ENCODE measurements around the gene TRIM29. TPM values are rescaled to one million over a fixed set of nuclear protein-coding genes. Genes with fewer than 3 reads are reported as not detected.

TRIM29 gene
- total and polyA plus RNA-seq, 2 donors from 2014 or later, result 0.65 to 32.9 TPM

GRCh38 chr11:120097721-120098385, 40.1 kb downstream of the TRIM29 start:
- no peak for DNase-seq
- Histone ChIP-seq H3K9ac (ENCODE audit: low read length in 3 of 3) (no peak overlapping the region), H3K27me3 (ENCODE audit: control insufficient read depth, insufficient read depth, low read length) (no peaks in the 10 kb centered on the region), H3K36me3 (ENCODE audit: control insufficient read depth in 2 of 3, insufficient read depth in 3 of 3, low read length in 3 of 3) (no peaks in the 10 kb centered on the region), H3K9me3 (ENCODE audit: control insufficient read depth in 2 of 3, insufficient read depth in 1 of 3, low read length in 3 of 3) (no peaks in the 10 kb centered on the region), H3K4me1 (ENCODE audit: control insufficient read depth in 2 of 3, insufficient read depth in 2 of 3, low read depth in 1 of 3, low read length in 3 of 3) (no peaks in the 10 kb centered on the region), H3K4me3 (ENCODE audit: low read length in 3 of 3) (no peak overlapping the region), H3K27ac (ENCODE audit: low read depth in 2 of 2, low read length in 2 of 2) (no peak overlapping the region)
- TF ChIP-seq, protein P1, sequence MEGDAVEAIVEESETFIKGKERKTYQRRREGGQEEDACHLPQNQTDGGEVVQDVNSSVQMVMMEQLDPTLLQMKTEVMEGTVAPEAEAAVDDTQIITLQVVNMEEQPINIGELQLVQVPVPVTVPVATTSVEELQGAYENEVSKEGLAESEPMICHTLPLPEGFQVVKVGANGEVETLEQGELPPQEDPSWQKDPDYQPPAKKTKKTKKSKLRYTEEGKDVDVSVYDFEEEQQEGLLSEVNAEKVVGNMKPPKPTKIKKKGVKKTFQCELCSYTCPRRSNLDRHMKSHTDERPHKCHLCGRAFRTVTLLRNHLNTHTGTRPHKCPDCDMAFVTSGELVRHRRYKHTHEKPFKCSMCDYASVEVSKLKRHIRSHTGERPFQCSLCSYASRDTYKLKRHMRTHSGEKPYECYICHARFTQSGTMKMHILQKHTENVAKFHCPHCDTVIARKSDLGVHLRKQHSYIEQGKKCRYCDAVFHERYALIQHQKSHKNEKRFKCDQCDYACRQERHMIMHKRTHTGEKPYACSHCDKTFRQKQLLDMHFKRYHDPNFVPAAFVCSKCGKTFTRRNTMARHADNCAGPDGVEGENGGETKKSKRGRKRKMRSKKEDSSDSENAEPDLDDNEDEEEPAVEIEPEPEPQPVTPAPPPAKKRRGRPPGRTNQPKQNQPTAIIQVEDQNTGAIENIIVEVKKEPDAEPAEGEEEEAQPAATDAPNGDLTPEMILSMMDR (IDR thresholded peaks at IDR 0.05; ENCODE audit: borderline replicate concordance, extremely low read depth, insufficient read depth), result no peak
- FAIRE-seq, result no peak
- intact Hi-C loops (cut with DNase I), result no loop called here

DNA sequence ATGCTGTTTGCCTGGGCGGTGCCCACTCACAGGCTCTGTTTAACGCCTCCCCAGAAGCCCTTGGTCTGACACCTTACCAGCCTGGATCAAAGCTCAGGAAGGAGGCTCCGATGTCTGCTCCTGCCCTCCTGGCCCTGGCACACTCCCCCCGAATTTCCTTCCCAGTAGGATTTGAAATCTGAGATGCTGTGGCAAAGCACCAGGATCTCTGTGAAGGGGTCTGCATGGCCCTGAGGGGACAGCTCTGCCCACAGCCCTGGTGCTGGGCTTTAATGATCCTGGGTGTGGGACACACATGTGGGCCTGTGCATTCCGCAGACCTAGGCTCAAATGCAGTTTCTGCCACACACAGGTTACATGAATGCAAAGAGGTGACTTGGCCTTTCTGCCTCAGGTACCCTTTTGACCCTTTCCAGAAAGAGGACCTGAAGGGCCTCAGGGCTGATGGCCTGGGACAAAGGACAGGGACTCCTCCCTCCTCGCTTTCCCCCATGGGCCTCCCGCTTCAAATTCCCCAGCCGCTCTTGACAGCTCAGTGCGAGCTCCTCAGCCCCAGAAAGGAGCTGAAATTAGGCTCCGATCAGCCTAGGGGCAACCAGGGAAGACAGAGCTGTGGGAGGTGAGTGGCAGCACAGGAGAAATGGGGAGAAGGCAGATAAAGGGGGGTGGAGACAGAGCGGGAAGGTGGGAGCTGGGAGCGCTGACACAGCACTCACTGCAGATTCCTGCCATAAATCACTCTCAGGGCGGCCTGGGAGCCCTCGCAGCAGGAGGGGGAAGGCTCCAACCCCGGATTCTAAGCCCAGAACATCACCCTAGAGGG, 41.3 kb downstream of the TRIM29 start:
- H3K27ac ChIP-seq (ENCODE audit: low read depth in 2 of 2, low read length in 2 of 2), result no peak overlapping the region
- H3K27me3 ChIP-seq (ENCODE audit: control insufficient read depth, insufficient read depth, low read length), result no peaks in the 10 kb centered on the region
- TF ChIP-seq, protein P1 (IDR thresholded peaks at IDR 0.05; ENCODE audit: borderline replicate concordance, extremely low read depth, insufficient read depth), result no peak
- no peaks in the 10 kb centered on the region for H3K36me3 ChIP-seq (ENCODE audit: control insufficient read depth in 2 of 3, insufficient read depth in 3 of 3, low read length in 3 of 3)
- no peaks in the 10 kb centered on the region for H3K9me3 ChIP-seq (ENCODE audit: control insufficient read depth in 2 of 3, insufficient read depth in 1 of 3, low read length in 3 of 3)
- H3K4me3 ChIP-seq (ENCODE audit: low read length in 3 of 3), result no peak overlapping the region
- DNase-seq, result peak in 4 of 5 donors; percentile 81 to 87 (median 84)
- no peaks in the 10 kb centered on the region for H3K4me1 ChIP-seq (ENCODE audit: control insufficient read depth in 2 of 3, insufficient read depth in 2 of 3, low read depth in 1 of 3, low read length in 3 of 3)
- no peak overlapping the region for H3K9ac ChIP-seq (ENCODE audit: low read length in 3 of 3)
- intact Hi-C loops (cut with DNase I), result no loop called here
- FAIRE-seq, result no peak

GRCh38 chr11:120095516-120095915, 42.4 kb downstream of the TRIM29 start:
- DNase-seq, result no peak
- TF ChIP-seq, protein P1 (IDR thresholded peaks at IDR 0.05; ENCODE audit: borderline replicate concordance, extremely low read depth, insufficient read depth), result no peak
- no peak overlapping the region for H3K9ac ChIP-seq (ENCODE audit: low read length in 3 of 3)
- no peak overlapping the region for H3K27ac ChIP-seq (ENCODE audit: low read depth in 2 of 2, low read length in 2 of 2)
- H3K36me3 ChIP-seq (ENCODE audit: control insufficient read depth in 2 of 3, insufficient read depth in 3 of 3, low read length in 3 of 3), result no peaks in the 10 kb centered on the region
- no peak for FAIRE-seq
- no peak overlapping the region for H3K4me3 ChIP-seq (ENCODE audit: low read length in 3 of 3)
- no peaks in the 10 kb centered on the region for H3K27me3 ChIP-seq (ENCODE audit: control insufficient read depth, insufficient read depth, low read length)
- intact Hi-C loops (cut with DNase I), result no loop called here
- H3K9me3 ChIP-seq (ENCODE audit: control insufficient read depth in 2 of 3, insufficient read depth in 1 of 3, low read length in 3 of 3), result no peaks in the 10 kb centered on the region
- H3K4me1 ChIP-seq (ENCODE audit: control insufficient read depth in 2 of 3, insufficient read depth in 2 of 3, low read depth in 1 of 3, low read length in 3 of 3), result no peaks in the 10 kb centered on the region

Measured in kidney (tissue), 14 donors.